Stimulated activated CD8-positive, alpha-beta memory T cell treated with anti-CD3 and anti-CD28 coated beads, Interleukin-4, amount 100 ng/mL, for 4 hours (primary cell): ENCODE data around the gene RAD51AP1.

ENCODE experiments used
- DNase-seq, 2 donors: peaks; one replicate each; pipeline ENCODE4 v3.0.0-alpha.2; 2020; ENCODE audit warnings: low read depth in 2 of 2, low spot score in 1 of 2

The RAD51AP1 gene

DNA sequence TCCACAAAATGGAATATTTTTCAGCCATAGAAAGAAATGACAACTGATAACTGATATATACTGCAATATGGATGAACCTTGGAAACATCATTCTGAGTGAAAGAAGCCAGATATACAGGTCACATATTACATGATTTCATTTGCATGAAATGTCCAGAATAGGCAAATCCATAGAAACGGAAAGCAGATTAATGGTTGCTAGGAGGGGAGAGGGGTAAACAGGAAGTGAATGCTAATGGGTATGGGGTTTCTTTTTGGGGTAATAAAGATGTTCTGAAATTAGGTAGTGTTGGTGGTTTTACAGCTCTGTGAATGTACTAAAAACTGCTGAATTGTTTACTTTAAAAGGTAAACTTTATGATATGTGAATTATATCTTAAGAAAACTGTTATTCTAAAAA lies 6.5 kb downstream of the RAD51AP1 start:
- DNase-seq, result no peak

DNA sequence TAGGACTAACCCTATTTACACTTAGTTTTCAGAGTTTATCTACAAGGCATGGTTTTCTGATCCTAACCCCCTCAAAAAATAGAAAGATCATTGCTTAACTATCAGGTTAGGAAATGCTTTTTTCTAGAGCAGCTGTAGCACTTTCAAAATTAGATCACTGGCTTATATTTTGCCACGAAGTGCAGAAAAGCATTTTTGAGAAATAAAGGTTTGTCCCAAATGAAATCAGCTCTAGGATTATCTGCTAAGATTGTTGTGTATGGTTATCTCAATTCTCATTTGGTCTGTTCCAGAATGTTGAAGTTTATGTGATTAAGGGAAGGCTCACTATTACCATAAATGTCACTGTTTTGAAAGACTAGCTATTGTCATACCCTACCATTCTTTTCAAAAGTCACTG lies 13.5 kb downstream of the RAD51AP1 start:
- DNase-seq, result no peak

DNA sequence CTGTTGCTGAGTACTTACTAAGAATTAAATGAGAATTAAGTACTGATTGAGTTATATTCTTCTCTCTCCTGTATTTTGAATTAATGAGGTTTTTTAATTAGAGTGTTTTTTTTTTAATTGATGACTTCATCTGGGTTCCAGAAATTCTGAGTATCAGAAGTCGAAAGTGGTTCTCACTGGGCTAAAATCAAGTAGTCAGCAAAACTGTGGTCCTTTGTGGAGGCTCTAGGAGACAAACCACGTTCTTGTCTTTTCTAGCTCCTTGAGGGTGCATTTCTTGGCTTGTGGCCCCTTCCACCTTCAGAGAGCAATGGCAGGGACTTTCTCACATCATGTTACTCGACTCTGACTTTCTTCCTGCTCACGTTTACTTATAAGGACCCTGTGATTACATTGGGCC lies 15.3 kb downstream of the RAD51AP1 start:
- no peak for DNase-seq

DNA sequence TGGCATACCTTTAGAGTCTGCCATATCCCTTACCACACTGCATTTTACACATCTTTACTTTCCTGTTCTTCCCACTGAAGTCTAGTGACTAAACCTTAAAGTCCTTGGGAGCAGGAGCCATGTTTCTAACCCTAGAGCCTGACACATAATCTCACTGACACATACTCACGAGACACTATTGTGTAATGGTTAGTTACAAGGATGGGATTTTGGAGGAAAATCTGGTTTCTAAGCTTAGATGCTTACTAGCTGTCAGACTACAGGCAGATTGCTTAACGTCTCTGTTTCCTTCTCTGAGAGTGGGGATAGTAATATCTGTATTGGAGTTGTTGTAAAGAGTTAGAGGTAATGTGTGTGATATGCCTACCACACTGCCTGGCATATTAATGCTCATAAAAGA lies 17.1 kb downstream of the RAD51AP1 start:
- DNase-seq, result no peak

DNA sequence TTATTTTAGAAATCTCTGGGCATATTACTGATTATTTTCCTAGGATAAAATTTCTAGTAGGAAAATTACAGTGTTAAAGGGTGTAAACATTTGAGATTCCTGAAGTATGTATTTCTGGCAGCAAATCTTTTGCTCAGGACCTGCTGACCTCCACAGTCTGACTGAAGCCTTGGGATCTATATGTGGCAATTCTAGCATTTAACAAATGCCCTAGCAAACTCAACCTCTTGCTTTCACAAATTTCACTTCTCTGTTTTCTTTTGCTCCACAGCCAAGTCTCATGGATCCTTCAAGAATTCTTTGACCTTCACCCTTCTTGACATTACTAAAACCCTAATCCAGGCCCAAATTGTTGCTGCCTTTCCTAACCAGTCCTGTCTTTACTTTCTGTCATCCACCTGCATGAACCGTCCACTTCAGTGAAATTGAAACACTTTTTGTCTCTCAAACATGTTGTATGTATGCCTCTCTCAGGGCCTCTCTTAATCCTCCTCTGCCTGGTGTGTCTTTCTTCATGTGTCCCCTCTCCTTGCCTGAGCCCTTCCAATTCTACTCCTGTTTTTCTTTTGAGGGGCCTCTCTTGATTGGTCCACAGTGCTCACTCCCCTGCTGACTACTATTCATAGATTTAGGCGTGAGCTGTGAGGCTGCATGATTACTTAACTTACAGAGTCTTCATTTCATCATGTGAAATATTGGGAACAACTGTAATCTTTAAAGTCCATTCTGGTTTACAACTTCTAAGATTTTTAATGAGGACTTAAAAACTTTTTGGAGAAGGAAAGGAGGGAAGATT lies 18.2 kb downstream of the RAD51AP1 start:
- no peak for DNase-seq

DNA sequence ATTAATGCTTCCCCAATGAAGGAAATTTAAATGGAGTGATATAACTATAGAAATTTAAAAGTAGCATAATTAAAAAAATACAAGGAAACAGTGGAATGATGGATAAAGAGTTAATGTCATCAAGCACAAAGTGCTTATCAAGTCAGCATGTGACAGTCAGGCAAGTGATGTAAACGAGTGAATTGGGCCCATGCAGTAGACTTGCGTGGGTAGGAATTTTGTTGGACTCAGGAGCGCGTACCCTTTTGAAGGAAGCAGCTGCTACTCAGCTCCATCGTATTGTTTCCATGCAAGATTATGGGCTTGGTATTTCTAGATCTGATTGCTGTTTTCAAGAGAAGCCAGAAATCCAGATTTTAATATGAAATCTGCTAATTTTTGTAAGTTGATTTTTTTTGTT lies 18.9 kb downstream of the RAD51AP1 start:
- DNase-seq, result no peak

DNA sequence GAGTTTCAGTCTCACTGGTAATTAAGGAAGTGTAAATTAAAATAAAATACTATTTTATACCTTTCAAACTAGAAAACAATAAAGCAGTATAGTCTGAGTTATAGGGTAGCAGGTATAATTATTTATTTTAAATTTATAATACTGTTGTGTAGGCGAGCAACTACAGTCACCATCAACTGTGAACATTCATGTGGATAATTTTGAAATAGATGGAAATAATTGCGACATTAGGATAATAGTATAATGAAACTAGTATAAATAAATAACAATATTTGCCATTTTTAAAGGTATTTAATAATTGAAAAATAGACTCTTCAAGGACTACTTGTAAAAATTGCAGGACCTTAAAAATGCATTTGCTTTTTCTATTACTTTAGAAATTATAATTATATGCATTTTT lies 19.5 kb downstream of the RAD51AP1 start:
- DNase-seq, result no peak

DNA sequence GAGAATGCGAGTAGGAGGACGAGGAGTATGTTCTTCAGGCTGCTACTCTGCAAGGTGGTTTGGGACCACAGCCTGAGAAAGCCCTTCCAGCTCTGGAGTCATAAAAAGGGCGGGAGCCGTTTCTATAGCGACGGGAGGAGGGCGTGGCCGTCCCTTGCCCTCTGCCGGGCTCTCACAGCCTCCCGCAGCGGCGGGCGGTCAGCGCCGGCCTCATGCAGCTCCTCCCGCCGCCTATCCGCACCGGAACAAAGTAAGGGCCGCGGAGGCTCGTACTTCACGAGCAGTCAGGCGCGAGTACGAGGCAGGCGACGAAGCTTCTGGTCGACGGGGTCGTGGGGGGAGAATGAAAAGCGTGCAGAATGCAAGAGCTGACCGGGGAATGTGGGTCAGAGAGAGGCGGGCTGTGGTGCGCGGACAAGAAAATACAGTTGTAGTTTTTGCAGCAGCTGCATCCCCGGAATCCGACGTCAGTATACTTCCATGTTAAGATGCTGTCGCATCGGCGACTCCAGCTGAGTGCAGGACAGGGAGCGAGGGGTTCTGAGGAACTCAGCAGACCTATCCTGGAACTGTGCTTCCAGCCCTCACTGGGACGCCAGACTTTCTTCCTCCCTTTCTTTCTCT lies 23.5 kb downstream of the RAD51AP1 start, which contains the start of gene DYRK4:
Gene DYRK4 (plus strand): TSS at position 175 of the 624 bp plus-strand sequence. CDS start 38 bp downstream, at position 213.
- DNase-seq, result no peak

DNA sequence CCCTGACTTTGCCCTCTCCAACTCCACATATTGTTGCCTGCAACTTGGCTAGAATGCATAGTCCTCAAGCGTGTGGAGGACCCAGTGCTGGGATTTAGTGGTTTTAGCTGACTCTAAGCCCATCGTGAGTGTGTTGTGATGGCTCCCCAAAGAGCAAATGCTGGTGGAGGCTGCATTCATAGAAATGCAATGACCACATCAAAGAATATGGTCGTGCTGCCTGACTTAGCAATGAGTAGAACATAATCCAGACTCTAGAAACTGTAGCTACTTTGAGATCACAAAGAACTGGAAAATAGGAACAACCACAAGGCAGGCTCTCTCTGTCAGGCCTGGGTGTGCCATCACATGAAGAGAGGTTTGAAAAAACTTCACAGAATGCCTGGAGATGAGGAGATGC lies 24.6 kb downstream of the RAD51AP1 start:
- DNase-seq, result no peak

DNA sequence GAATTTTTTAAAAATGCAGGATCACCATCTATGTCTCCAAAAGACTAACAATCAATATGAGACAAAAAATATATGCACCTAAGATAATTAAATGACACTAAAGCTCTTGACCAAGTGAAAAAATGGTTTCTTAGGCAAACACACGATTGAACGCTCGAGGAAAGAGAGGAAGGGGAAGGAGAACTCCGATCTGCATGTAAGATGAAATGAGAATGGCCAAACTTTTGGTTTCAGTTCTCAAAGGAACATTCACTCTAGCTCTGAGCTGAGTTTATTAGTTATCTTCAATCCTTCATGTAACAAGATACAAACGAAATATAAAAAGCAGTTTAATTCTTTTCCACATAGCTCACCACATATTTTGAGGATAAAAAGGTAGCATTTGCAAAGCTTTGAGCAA lies 26.1 kb downstream of the RAD51AP1 start:
- DNase-seq, result no peak

DNA sequence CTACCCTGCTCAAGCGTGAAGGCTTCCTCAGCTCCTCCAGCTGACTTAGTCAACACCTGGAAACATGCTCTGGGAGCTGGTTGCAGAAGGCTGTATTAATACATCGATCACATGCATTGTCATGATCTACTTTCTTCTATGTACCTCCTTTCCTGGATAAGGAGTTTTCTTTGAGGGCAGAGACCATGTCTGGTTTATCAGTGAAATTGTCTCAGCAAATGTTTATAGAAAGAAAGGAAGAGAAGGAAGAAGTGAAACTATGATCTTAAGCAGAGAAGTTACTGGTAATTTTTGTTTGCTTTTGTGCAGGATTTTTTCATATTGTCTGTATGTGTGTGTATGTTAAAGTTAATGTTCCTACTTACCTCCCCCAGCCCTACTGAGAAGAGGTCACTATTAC lies 27.8 kb downstream of the RAD51AP1 start:
- DNase-seq, result no peak

DNA sequence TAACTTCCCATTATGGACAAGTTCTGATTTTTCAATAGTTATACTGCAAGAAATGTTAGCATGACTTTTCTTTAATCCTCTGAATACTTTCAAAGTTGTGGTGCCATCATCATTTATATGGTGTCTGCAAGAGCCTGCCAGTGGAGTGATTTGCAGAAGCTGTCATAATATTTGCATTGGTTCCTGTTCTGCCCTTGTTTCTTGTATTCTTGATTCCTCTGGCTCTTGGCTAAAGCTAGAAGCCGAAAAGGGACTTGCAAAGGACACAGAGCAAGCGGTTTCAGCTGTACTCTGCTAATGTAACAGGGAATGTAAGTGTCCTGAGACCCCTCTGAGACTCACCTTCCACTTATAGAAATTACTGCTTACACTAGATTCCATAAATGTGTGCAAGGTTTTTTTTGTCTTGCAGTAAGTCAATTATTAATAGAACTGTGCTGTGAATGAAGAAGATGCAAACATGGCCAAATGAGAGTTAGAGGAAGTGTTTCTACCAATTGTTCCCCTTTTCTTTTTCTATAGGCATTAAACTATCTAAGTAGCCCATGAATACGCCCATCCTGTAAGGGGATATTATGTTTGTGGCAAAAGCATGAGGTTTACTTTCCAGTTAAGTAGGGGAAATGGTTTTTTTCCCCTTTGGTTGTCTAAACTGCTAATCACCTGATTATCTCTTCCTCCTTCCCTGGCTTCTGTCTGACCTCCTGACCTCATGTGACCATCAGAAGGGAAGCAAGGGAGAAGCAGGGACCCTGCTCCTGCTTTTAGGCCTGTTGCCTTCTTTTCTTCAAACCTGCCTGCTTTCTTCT lies 28.6 kb downstream of the RAD51AP1 start:
- DNase-seq, result no peak

DNA sequence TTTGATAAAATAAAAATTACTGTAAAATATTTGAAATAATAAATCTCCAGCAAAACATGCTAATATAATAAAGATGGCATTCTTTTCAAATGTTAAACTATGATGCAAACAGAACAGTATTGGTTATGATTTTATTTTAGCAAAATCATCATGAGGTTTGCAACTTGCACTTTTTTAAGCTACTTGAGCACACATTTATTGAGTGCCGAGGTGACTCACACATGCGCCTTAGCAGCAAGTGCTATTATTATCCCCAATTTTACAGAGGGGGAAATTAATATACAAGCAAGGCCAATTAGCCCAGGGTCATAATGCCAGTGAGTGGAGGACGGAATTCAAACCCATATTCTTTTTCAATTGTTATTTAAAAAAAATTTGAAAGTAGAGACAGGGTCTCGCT lies 30.6 kb downstream of the RAD51AP1 start:
- DNase-seq, result no peak

DNA sequence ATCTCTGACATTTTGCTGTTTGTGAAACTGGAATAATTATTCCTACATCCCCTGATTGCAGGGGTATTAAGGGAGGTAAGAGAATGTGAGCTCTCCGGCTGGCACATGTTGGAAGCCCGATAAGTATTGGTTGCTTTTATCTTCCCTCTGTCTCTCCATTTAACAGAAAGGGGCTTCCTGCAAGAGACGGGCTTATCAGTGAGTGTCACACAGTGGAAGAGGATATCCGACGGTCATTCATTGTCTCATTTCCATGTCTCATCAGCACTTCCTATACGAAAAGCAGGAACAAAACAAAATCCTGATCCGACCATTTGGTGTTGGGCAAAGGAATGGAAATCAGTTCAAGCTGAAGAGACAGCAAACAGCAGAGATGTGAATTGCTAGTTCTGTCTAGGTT lies 34.0 kb downstream of the RAD51AP1 start:
- no peak for DNase-seq

DNA sequence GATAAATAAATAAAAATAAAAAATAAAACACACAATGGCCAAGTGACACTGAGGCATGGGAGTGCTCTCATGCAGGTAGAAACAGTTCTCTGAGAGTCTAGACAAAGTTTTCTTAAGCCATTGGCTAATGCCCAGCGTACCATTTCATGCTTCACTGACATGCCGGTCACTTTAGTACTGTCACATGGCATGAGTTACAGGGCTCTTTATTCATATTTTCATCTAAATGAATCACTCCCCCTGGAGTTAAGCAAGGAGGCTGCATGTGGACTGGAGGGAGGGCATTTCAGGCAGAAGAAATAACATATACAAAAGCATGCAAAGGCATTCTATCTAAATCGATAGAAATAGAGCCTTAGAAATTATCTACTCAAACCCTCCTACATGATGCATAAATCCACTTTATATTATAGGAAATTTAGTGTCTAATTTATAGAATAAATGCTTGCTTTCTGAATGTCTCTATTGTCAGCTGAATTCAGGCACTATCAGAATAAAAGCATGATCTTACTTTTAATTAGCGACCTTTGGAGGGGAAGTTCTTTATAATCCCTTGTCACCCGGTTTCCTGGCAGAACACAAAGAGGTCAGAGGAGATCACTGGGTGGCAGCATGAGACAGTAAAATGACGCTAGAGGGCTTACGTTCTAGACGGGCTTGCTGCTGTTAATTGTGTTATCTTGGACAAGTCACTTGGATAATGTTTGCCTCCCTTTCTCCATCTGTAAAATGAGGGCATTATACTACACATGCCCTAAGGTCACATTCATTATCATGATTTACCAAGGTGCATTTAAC lies 40.8 kb downstream of the RAD51AP1 start:
- DNase-seq, result no peak

DNA sequence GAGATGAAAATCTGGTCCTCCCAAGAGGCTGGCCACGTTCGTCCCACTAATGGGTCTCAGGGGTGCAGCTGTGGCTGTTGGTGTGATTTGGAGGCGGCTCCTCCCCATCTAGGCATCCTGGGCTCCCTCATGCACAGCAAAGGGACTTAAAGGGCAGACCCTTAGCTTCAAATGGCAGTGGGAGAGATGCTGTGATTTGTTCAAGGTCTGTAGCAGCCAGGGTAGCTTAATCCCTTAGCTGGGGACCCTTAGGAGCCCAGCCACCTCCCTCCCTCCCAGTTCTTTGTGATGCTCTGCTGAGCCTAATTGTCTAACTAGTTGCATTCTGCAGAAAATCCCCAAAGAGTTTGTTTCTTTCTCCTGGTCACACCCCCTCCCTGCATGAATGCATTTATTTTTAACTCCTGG lies 41.6 kb downstream of the RAD51AP1 start:
- DNase-seq, result no peak

DNA sequence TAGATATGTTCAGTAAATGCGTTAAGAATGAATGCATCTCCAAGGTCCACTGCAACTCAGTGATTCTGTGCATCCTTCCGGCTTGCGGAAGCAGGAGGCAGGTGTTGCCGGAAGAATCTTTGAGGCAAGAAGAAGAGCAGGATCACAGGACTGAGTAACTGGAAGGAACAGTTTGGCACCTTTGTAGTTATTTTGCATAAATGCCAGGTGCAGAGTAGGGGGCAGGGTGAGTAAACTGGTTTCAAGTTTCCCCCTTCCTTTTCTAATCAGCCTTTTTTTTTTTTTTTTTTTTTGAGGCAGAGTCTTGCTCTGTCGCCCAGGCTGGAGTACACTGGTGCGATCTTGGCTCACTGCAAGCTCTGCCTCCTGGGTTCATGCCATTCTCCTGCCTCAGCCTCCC lies 45.6 kb downstream of the RAD51AP1 start:
- no peak for DNase-seq

DNA sequence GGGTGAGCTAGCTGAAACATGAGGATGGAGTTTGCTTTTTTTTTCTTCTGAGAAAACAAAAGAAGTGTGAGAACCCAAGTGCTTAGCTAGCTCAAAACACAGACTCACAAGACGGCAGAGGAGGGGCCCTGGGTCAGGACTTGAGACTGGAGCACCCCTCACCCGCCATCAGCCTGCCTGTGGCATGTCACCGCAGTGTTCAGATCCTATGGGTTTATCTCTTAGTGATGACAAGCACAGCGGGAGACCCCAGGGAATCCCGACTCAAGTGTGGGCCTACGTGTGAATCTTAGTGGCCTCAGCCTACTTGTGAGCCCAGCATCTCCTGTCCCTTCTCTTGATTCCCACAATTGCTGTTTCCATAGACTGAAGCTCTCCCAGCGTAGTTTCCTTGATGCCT lies 46.2 kb downstream of the RAD51AP1 start:
- DNase-seq, result no peak

DNA sequence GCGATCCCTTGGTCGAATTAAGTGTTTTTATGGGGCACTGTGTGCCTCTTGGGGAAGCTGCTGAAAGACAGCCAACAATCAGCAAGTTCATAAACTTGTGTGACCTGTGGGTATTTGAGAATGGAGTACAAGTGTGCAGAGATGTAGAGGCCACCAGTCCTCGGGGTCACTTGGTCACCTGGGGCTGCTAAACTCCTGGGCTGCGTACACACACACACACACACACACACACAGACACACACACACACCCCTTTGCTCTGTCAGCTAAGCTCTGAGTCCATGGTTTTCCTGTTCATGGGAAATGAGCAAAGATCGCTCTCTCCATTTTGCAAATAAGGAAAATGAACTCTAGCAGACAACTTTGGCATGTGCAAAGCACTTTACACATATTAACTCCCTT lies 47.8 kb downstream of the RAD51AP1 start:
- DNase-seq, result no peak

DNA sequence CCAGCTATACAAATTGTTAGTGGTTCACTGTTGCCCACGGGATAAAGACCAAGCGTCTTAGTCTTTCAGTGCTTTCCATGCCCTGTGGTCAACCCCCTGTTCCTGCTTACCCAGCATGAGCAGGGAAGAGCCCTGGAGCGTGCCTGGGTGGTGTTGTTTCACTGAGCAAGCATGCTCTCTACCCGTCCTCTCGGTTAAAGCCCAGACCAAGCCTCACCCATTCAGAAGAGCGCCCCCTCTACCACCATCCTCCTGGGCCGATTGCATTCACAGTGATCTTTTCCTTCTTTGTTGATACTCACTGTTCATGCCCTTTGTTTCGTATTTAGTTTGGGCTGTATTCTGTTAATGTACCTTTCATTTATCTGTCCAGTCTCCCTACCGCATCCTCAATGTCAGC lies 48.4 kb downstream of the RAD51AP1 start:
- no peak for DNase-seq

DNA sequence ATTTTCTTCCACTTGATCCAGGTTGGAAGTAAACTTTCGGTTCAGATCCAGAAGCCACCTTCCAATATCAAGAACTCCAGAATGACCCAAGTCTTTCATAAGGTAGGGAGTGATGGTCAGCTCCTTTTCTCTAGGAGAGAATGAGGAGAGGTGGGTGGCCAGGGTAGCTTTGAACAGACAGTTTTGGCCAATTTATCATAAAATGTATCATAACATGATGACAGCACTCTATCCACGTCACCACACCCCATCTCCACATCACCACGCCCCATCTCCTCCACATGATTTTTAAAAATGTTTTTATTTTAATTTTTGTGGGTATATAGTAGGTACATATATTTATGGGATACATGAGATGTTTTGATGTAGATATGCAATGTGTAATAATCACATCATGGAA lies 50.2 kb downstream of the RAD51AP1 start:
- no peak for DNase-seq
